Mesodermal cell (in vitro differentiated cells): ENCODE data around the gene FXYD5.

ENCODE experiments used
- H3K27ac ChIP-seq: 2 replicates; pipeline ENCODE4 v1.7.0; 2013; ENCODE audit warnings: mild to moderate bottlenecking, low read depth, low read length, moderate library complexity; ENCODE audit not compliant: severe bottlenecking
- H3K36me3 ChIP-seq: 2 replicates; pipeline ENCODE4 v1.7.1; 2013; ENCODE audit warnings: mild to moderate bottlenecking, low read length, moderate library complexity; ENCODE audit not compliant: control insufficient read depth, insufficient read depth
- H3K4me1 ChIP-seq: one replicate; pipeline ENCODE4 v1.7.1; 2013; ENCODE audit warnings: mild to moderate bottlenecking, low read length; ENCODE audit not compliant: insufficient read depth, control insufficient read depth, poor library complexity, severe bottlenecking
- H3K4me3 ChIP-seq: 2 replicates; pipeline ENCODE4 v1.7.0; 2013; ENCODE audit warnings: low read length, control low read depth, mild to moderate bottlenecking; ENCODE audit not compliant: insufficient read depth, poor library complexity, severe bottlenecking; ENCODE audit errors: extremely low read depth
- H3K9me3 ChIP-seq: 2 replicates; pipeline ENCODE4 v1.7.1; 2013; ENCODE audit warnings: mild to moderate bottlenecking, low read length, moderate library complexity; ENCODE audit not compliant: control insufficient read depth
- WGBS, 2 experiments: methylation state at CpG; one replicate each; pipeline ENCODE4 v1.1.5; 2013; ENCODE audit warnings: missing lambda C conversion rate in 2 of 2; ENCODE audit not compliant: insufficient coverage in 2 of 2; 5-methylcytosine and 5-hydroxymethylcytosine counted together

Gene FXYD5

GRCh38 chr19:35170359-35171061, 16.0 kb downstream of the FXYD5 start:
- 93 to 94% methylated on average over 6 of the region's 7 CpGs for WGBS, 2 experiments
- Histone ChIP-seq H3K36me3 (peaks cover 53% of the 10 kb centered on the region), H3K27ac (no peak overlapping the region), H3K4me1 (no peaks in the 10 kb centered on the region), H3K9me3 (peaks cover 11% of the 10 kb centered on the region), H3K4me3 (no peak overlapping the region)

GRCh38 chr19:35171730-35172129, 17.2 kb downstream of the FXYD5 start:
- 73 to 90% methylated on average over 2 of the region's 3 CpGs for WGBS, 2 experiments
- peaks cover 41% of the 10 kb centered on the region for H3K36me3 ChIP-seq
- H3K4me3 ChIP-seq: no peak overlapping the region
- H3K9me3 ChIP-seq: no peaks in the 10 kb centered on the region
- H3K27ac ChIP-seq: no peak overlapping the region
- no peaks in the 10 kb centered on the region for H3K4me1 ChIP-seq

DNA sequence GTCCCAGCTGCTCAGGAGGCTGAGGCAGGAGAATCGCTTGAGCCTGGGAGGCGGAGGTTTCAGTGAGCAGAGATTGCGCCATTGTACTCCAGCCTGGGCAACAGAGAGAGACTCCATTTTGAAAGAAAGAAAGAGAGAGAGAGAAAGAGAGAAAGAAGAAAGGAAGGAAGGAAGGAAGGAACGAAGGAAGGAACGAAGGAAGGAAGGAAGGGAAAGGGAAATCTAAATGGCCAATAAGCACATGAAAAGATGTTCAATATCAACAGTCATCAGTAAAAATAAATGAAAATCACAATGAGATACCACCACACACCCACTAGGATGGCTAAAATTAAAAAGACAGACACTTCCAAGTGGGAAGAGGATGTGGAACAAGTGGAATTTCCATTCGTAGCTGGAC, 19.7 kb downstream of the FXYD5 start:
- Histone ChIP-seq H3K9me3 (peaks cover 8% of the 10 kb centered on the region), H3K4me1 (no peaks in the 10 kb centered on the region), H3K4me3 (no peak overlapping the region), H3K27ac (no peak overlapping the region), H3K36me3 (peaks cover 21% of the 10 kb centered on the region)
- 90 to 95% methylated on average over 4 to 6 of the region's 6 CpGs for WGBS, 2 experiments

- H3K27ac ChIP-seq: no peak overlapping the region
- H3K9me3 ChIP-seq: peaks cover 8% of the 10 kb centered on the region
- no peaks in the 10 kb centered on the region for H3K4me1 ChIP-seq
- H3K36me3 ChIP-seq: peaks cover 6% of the 10 kb centered on the region
- WGBS, 2 experiments: 81 to 95% methylated on average over 2 to 3 of the region's 3 CpGs
- no peak overlapping the region for H3K4me3 ChIP-seq
Observed at GRCh38 chr19:35176181-35176570, 21.6 kb downstream of the FXYD5 start.

GRCh38 chr19:35177377-35178274, 23.1 kb downstream of the FXYD5 start:
- H3K4me1 ChIP-seq: no peaks in the 10 kb centered on the region
- no peak overlapping the region for H3K4me3 ChIP-seq
- no peaks in the 10 kb centered on the region for H3K36me3 ChIP-seq
- peaks cover 8% of the 10 kb centered on the region for H3K9me3 ChIP-seq
- H3K27ac ChIP-seq: no peak overlapping the region
- 84 to 100% methylated on average over 1 to 3 of the region's 7 CpGs for WGBS, 2 experiments

DNA sequence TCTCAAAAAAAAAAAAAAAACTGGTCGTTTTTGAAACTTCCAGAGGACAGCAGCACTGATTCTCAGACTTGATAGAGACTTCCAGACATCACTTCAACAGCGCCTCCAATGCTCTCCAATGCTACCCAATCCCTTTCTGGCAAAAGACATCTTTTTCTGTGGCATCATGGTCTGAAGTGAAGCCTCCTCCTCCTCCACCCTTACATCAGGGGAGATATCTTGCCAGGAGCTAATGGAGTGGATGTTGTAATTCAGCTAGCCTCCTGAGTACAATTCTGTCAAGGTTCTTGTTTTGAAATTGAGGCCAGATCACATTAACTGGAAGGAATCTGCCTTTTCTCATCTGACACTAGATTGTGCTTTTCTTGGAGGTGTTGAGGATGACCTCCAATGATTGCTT, 24.2 kb downstream of the FXYD5 start:
- no peak overlapping the region for H3K4me3 ChIP-seq

GRCh38 chr19:35179830-35180229, 25.3 kb downstream of the FXYD5 start:
- 86 to 93% methylated on average over 2 to 3 of the region's 3 CpGs for WGBS, 2 experiments

More for the DNA sequence above, 24.2 kb downstream of the FXYD5 start:
- 80% methylated on average over 1 of the region's 2 CpGs; no CpG with 5 or more reads in 1 of the 2 experiments for WGBS, 2 experiments
- Histone ChIP-seq H3K9me3 (peaks cover 8% of the 10 kb centered on the region), H3K4me1 (no peaks in the 10 kb centered on the region), H3K27ac (no peak overlapping the region), H3K36me3 (no peaks in the 10 kb centered on the region)

DNA sequence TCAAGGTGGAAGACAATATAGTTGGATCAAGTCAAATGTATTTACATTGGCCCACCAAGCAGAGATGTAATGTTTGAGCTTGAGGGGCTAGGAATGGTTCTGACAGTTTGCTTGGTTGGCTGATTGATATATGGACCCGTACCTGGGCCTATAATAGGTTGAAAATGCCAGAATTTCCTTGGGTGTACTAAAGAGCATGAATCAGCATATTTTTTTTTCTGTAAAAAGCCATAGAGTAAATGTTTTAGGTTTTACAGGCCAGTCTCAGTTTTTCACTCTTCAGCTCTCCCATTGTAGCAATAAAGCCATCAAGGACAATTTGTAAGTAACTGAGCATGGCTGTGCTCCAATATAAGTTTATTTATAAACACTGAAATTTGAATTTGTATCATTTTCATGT, 26.9 kb downstream of the FXYD5 start:
- no peak overlapping the region for H3K27ac ChIP-seq
- peaks cover 8% of the 10 kb centered on the region for H3K9me3 ChIP-seq
- WGBS, 2 experiments: 80 to 89% methylated on average over 1 of the region's 1 CpG
- H3K4me1 ChIP-seq: no peaks in the 10 kb centered on the region
- no peaks in the 10 kb centered on the region for H3K36me3 ChIP-seq
- H3K4me3 ChIP-seq: no peak overlapping the region

More at GRCh38 chr19:35179830-35180229, 25.3 kb downstream of the FXYD5 start:
- Histone ChIP-seq H3K27ac (no peak overlapping the region), H3K4me1 (no peaks in the 10 kb centered on the region), H3K4me3 (no peak overlapping the region), H3K9me3 (peaks cover 8% of the 10 kb centered on the region), H3K36me3 (no peaks in the 10 kb centered on the region)

GRCh38 chr19:35184267-35184666, 29.7 kb downstream of the FXYD5 start:
- Histone ChIP-seq H3K4me1 (no peaks in the 10 kb centered on the region), H3K36me3 (no peaks in the 10 kb centered on the region), H3K27ac (no peak overlapping the region), H3K4me3 (no peak overlapping the region), H3K9me3 (no peaks in the 10 kb centered on the region)
- WGBS, 2 experiments: no CpG with 5 or more reads among the region's 1 CpG

DNA sequence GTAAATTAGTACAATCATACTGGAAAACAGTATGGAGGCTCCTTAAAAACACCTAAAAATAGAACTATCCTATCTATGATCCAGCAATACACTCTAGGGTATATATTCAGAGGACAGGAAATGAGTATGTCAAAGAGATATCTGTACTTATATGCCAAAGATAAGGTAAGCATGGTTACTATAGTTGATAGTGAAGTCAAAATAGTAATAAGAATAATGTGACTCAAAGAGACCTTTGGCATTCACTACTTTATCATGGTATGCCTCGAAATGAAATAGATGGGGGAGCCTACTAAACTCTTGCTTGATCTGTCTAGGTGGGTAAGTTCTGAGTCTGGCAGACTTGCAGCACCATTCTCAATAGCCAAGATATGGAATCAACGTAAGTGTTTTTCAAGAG, 30.3 kb downstream of the FXYD5 start:
- Histone ChIP-seq H3K36me3 (no peaks in the 10 kb centered on the region), H3K27ac (no peak overlapping the region), H3K4me3 (no peak overlapping the region), H3K9me3 (no peaks in the 10 kb centered on the region), H3K4me1 (no peaks in the 10 kb centered on the region)
- WGBS, 2 experiments: 100% methylated on average over 1 of the region's 2 CpGs; no CpG with 5 or more reads in 1 of the 2 experiments
